Ishikawa (cell line): ENCODE results near the gene C1orf21.

Experiments used
- CREB1 ChIP-seq: IDR thresholded peaks from 2 replicates; pipeline ENCODE4 v1.6.1; 2012; ENCODE audit warnings: low read depth
- EP300 ChIP-seq: IDR thresholded peaks from 2 replicates; pipeline ENCODE4 v1.6.1; 2012; ENCODE audit warnings: borderline replicate concordance
- FOXM1 ChIP-seq: IDR thresholded peaks from 2 replicates; pipeline ENCODE4 v1.6.1; 2012; ENCODE audit warnings: low read depth, borderline replicate concordance
- MAX ChIP-seq: IDR thresholded peaks from 2 replicates; pipeline ENCODE4 v1.6.1; 2012
- NFIC ChIP-seq: IDR thresholded peaks from 2 replicates; pipeline ENCODE4 v1.6.1; 2012
- TEAD4 ChIP-seq: IDR thresholded peaks from 2 replicates; pipeline ENCODE4 v1.6.1; 2012
- USF1 ChIP-seq: IDR thresholded peaks from 2 replicates; pipeline ENCODE4 v1.6.1; 2012

GRCh38 chr1:184482136-184482535, 95.3 kb downstream of the C1orf21 start:
- TF ChIP-seq EP300 (no peak), MAX (no peak), NFIC (no peak), FOXM1 (no peak), CREB1 (no peak), USF1 (no peak), TEAD4 (no peak)
